ENCODE data around the gene RRP15.

DNA sequence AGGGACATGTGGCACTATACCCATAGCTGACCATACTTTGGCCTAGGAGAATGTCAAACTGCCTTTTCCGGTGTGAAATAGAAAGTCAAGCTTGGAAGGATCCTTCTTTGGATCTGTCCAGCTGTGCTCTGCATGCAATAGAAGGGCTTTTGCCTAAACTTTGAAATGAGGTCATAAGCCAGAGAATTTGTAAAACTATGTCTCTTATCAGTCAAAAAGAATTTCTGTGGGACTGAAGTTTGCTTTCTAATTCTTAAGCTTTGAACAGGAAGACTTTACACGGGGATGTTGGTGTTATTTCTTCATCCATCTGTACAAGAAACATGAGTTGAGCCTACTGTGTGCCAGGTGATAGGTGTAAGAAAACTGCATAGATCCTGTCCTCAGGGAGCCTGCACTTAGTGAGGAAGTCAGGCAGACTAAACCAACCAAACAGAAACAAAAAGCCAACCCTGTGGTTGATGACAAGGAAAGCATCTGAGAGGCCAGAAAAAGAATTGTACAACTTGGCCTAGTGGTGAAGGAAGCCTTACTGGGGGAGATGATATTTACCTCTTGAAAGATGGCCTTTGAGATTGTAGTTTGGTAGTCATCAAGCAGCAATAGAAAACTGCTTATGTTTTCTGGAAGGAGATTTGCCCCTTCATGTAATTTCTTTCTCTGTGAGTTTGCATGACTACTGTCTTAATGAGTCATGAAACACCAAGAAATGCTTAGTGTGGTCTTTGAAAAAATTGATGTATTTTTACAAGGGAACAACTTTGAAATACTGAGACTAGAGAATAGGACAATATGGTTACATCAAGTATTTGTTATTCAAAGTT is 84.8 kb downstream of the RRP15 start:
- TF ChIP-seq TAF1 (IDR thresholded peaks at IDR 0.05; ENCODE audit: borderline replicate concordance, insufficient read depth, low read length) (no peak), POLR2AphosphoS5 (IDR thresholded peaks at IDR 0.05; ENCODE audit: low read depth, low read length) (no peak), REST (IDR thresholded peaks at IDR 0.05; ENCODE audit: insufficient read depth in 1 of 2, low read depth in 2 of 2, low read length in 2 of 2) (no peak), SIN3A (IDR thresholded peaks at IDR 0.05; ENCODE audit: borderline replicate concordance, insufficient read depth, low read length) (no peak)

All from PFSK-1 (cell line).